ENCODE measurements around the gene HECW1.

- TF ChIP-seq TCF12 (IDR thresholded peaks at IDR 0.05; ENCODE audit: low read depth, low read length): no peak
- TF ChIP-seq LARP7 (IDR thresholded peaks at IDR 0.05): no peak
- TF ChIP-seq SP1 (IDR thresholded peaks at IDR 0.05; ENCODE audit: low read depth, low read length): no peak
- no peak for TF ChIP-seq BRCA1 (IDR thresholded peaks at IDR 0.05; ENCODE audit: low read depth, low read length)
- TF ChIP-seq PKNOX1 (IDR thresholded peaks at IDR 0.05): no peak
- no peak for TF ChIP-seq CBX3 (IDR thresholded peaks at IDR 0.05; ENCODE audit: borderline replicate concordance, low read depth)
These were observed 278.1 kb downstream of the HECW1 start for GRCh38 chr7:43390576-43390975.

Measured in GM12878 (cell line).